ENCODE results near the gene CABP1.

CABP1 gene

DNA sequence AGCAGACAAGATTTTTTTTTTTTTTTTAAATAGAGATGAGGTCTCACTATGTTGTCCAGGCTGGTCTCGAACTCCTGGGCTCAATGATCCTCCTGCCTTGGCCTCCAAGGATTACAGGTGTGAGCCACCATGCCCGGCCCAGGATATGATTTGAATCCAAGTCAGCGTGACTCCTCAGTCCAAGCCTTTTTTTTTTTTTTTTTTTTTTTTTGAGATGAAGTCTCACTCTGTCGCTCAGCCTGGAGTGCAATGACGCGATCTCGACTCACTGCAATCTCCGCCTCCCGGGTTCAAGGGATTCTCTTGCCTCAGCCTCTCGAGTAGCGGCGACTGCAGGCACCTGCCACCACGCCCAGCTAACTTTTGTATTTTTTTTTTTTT is 6.9 kb downstream of the CABP1 start:
- DNase-seq (ENCODE audit: low read depth, low spot score) = no peak
- TF ChIP-seq, protein P1, sequence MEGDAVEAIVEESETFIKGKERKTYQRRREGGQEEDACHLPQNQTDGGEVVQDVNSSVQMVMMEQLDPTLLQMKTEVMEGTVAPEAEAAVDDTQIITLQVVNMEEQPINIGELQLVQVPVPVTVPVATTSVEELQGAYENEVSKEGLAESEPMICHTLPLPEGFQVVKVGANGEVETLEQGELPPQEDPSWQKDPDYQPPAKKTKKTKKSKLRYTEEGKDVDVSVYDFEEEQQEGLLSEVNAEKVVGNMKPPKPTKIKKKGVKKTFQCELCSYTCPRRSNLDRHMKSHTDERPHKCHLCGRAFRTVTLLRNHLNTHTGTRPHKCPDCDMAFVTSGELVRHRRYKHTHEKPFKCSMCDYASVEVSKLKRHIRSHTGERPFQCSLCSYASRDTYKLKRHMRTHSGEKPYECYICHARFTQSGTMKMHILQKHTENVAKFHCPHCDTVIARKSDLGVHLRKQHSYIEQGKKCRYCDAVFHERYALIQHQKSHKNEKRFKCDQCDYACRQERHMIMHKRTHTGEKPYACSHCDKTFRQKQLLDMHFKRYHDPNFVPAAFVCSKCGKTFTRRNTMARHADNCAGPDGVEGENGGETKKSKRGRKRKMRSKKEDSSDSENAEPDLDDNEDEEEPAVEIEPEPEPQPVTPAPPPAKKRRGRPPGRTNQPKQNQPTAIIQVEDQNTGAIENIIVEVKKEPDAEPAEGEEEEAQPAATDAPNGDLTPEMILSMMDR (IDR thresholded peaks at IDR 0.05; ENCODE audit: insufficient read depth, low read length, missing control alignments) = no peak
- H3K4me3 ChIP-seq (ENCODE audit: low read depth, low read length) = no peak overlapping the region
- ChIA-PET CTCF (interaction anchor here (0.6 to 10.1 kb wide), 37 partner anchors 8 to 467 kb away, joined by 3 to 170 read pairs (median 6); partner anchors contain the start of genes ACADS, CABP1, MLEC and POP5), POLR2A (no interaction called here)

DNA sequence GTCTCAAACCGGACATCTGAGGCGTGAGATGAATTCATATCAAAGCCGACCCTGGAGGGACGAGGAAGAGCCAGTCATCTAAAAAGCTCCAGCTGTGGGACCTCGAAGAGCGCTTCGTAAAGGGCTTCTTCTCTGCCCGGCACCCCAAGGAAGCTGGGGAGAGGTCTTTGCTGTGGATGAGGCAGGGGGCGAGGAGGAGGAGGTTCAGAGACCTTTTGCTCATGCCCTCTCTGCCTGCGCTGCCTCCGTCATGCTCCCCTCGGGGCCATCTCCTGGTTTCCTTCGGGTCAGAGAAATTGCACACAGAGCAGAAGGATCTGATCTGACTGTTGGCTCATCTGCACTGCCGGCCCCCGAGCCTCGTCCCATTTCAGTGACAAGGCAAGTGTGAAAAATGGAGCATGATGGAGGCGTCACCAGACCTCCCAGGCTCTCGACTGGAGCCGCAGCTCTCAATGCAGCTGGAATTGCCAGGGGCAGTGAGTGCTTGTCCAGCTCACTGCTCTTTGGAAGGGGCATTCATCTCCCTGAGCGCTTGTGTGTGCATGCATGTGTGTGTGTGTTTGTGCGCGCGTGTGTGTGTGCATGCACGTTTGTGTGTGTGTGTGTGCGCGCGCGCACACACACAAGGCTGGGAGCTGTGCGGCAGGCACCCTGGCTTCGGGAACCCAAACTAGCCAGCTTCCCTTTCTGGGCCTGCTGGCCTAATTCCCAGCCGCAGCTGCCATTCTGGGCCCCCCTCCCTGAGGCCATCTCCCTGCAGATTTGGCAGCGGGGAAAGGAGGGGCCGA is 9.2 kb downstream of the CABP1 start:
- TF ChIP-seq, protein P1 (IDR thresholded peaks at IDR 0.05; ENCODE audit: insufficient read depth, low read length, missing control alignments) = no peak
- ChIA-PET CTCF (interaction anchor here (0.6 to 10.1 kb wide), 63 partner anchors 9 to 647 kb away, joined by 3 to 170 read pairs (median 4); partner anchors contain the start of genes CABP1, CAMKK2, POP5 and SIRT4), POLR2A (interaction anchor here (0.7 kb wide), 1 partner anchor 38 kb away, joined by 4 read pairs; no protein-coding TSS in a partner anchor)
- peak overlapping the region; percentile 40 for H3K4me3 ChIP-seq (ENCODE audit: low read depth, low read length)
- DNase-seq (ENCODE audit: low read depth, low spot score) = no peak

DNA sequence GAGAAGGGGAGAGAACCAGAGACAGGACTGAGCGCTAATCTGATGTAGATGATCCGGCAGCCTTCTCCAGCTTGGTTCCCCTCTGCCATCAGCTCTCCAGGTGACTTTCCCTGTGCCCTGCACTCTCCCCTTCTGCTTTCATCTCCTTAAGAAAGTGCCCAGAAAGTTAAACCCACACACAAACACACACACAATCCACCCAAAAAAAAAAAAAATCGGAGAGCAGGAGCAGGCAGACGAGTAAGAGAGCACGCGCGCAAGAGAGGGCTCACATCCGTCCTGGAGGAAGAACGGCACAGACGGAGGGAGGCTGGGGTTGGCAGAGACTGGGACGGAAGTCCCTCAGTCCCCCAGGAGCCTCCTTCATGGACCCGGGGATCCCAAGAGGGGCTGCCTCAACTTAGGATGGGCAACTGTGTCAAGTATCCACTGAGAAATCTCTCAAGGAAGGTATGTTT is 9.8 kb downstream of the CABP1 start:
- CTCF ChIA-PET = interaction anchor here (0.6 to 10.1 kb wide), 31 partner anchors 8 to 460 kb away, joined by 3 to 170 read pairs (median 7); partner anchors contain the start of genes CABP1, POP5, SIRT4 and UNC119B
- POLR2A ChIA-PET = no interaction called here
- H3K4me3 ChIP-seq (ENCODE audit: low read depth, low read length) = peak overlapping the region; percentile 18
- DNase-seq (ENCODE audit: low read depth, low spot score) = no peak
- TF ChIP-seq, protein P1 (IDR thresholded peaks at IDR 0.05; ENCODE audit: insufficient read depth, low read length, missing control alignments) = no peak

DNA sequence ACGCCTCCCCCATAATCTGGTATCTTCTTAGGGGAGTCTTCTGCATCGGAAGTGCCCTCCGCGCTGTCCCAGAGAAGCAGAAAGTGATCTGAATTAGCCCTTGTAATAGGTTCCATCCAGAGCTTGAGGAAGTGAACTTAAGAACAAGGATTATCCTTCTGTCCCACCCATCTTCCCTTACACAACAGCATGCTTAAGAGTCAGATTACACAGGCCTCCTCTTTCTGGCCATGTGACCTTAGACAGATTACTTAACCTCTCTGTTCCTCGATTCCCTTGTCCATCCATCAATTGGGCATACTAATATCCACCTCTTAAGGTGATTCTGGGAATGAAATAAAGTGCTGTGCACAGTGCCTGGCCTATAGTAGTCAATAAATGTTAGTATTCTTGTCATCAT is 11.4 kb downstream of the CABP1 start:
- TF ChIP-seq, protein P1 (IDR thresholded peaks at IDR 0.05; ENCODE audit: insufficient read depth, low read length, missing control alignments) = no peak
- POLR2A ChIA-PET = no interaction called here
- CTCF ChIA-PET = interaction anchor here (0.7 to 10.1 kb wide), 8 partner anchors 9 to 340 kb away, joined by 3 to 170 read pairs (median 8); no protein-coding TSS in a partner anchor
- no peak overlapping the region for H3K4me3 ChIP-seq (ENCODE audit: low read depth, low read length)
- DNase-seq (ENCODE audit: low read depth, low spot score) = no peak

DNA sequence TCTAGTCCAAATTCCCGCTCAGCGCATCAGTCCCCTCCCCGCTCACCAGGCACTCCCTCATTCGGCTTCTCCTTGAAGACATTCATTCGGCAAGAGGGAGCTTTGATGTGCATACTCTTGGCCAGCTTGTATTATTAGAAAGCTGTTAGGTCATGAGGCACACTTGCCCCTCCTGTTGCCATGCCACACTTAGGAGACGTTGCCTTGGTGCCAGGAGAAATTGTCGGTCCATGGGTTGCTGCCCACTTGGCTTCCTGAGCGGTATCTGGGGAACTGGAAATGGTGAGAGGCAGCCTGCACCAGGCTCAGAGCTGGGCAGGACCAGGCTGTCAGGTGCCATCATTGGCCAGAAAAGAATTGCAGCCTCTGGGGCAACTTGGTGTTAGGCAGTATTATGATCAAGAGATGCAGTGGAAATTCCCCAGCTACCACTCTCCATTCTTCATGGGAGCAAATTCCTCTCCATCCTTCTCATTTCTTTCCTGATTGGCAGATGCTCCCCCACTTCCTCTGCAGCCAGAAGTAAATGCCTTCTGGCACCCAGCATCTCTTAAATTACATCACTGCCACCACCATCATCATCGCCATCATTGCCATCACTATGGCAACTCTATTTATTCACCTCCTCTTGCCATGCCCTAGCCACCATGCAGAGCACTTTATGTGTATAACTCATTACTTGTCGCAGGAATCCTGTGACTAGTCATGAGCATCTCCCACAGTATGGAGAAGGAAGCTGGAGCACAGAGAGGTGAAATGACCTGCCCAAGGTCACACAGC is 12.4 kb downstream of the CABP1 start:
- DNase-seq (ENCODE audit: low read depth, low spot score) = no peak
- CTCF ChIA-PET = interaction anchor here (0.7 to 10.1 kb wide), 7 partner anchors 11 to 339 kb away, joined by 3 to 170 read pairs (median 3); no protein-coding TSS in a partner anchor
- no peak overlapping the region for H3K4me3 ChIP-seq (ENCODE audit: low read depth, low read length)
- TF ChIP-seq, protein P1 (IDR thresholded peaks at IDR 0.05; ENCODE audit: insufficient read depth, low read length, missing control alignments) = no peak
- POLR2A ChIA-PET = no interaction called here

Measured in AG04449 (cell line).